IPS-15b (cell line): Measurements from ENCODE around the gene ASTN2.

Experiments
- H3K27me3 ChIP-seq: one replicate; pipeline ENCODE4 v1.6.1; 2013; ENCODE audit warnings: low read length; ENCODE audit not compliant: control insufficient read depth, insufficient read depth
- H3K36me3 ChIP-seq: one replicate; pipeline ENCODE4 v1.6.1; 2013; ENCODE audit warnings: low read length; ENCODE audit not compliant: control insufficient read depth, insufficient read depth
- H3K4me1 ChIP-seq: one replicate; pipeline ENCODE4 v1.6.1; 2013; ENCODE audit warnings: mild to moderate bottlenecking, low read length; ENCODE audit not compliant: control insufficient read depth, insufficient read depth
- H3K4me3 ChIP-seq: one replicate; pipeline ENCODE4 v1.5.1; 2013; ENCODE audit warnings: low read depth, low read length
- H3K9ac ChIP-seq: one replicate; pipeline ENCODE4 v1.6.1; 2013; ENCODE audit warnings: low read depth, mild to moderate bottlenecking, low read length
- H3K9me3 ChIP-seq: one replicate; pipeline ENCODE4 v1.6.1; 2013; ENCODE audit warnings: mild to moderate bottlenecking, low read length; ENCODE audit not compliant: control insufficient read depth, insufficient read depth

The ASTN2 gene

GRCh38 chr9:116749772-116750171 lies 665.1 kb downstream of the ASTN2 start:
- H3K4me1 ChIP-seq: peaks cover 6% of the 10 kb centered on the region
- H3K9ac ChIP-seq: no peak overlapping the region
- H3K27me3 ChIP-seq: no peaks in the 10 kb centered on the region
- no peak overlapping the region for H3K4me3 ChIP-seq
- no peaks in the 10 kb centered on the region for H3K36me3 ChIP-seq
- H3K9me3 ChIP-seq: no peaks in the 10 kb centered on the region

GRCh38 chr9:116749176-116749575 lies 665.7 kb downstream of the ASTN2 start:
- no peaks in the 10 kb centered on the region for H3K9me3 ChIP-seq
- H3K9ac ChIP-seq: no peak overlapping the region
- no peaks in the 10 kb centered on the region for H3K27me3 ChIP-seq
- H3K36me3 ChIP-seq: no peaks in the 10 kb centered on the region
- H3K4me1 ChIP-seq: peaks cover 6% of the 10 kb centered on the region
- H3K4me3 ChIP-seq: no peak overlapping the region

- H3K9ac ChIP-seq: no peak overlapping the region
- no peaks in the 10 kb centered on the region for H3K27me3 ChIP-seq
- H3K9me3 ChIP-seq: no peaks in the 10 kb centered on the region
- no peaks in the 10 kb centered on the region for H3K36me3 ChIP-seq
- peaks cover 8% of the 10 kb centered on the region for H3K4me1 ChIP-seq
- H3K4me3 ChIP-seq: no peak overlapping the region
Measured at GRCh38 chr9:116741742-116742141, 673.1 kb downstream of the ASTN2 start.

GRCh38 chr9:116741086-116741740 lies 673.6 kb downstream of the ASTN2 start:
- H3K36me3 ChIP-seq: no peaks in the 10 kb centered on the region
- H3K27me3 ChIP-seq: peaks cover 2% of the 10 kb centered on the region
- no peaks in the 10 kb centered on the region for H3K9me3 ChIP-seq
- no peak overlapping the region for H3K9ac ChIP-seq
- H3K4me3 ChIP-seq: no peak overlapping the region
- H3K4me1 ChIP-seq: peaks cover 8% of the 10 kb centered on the region

- H3K4me1 ChIP-seq: peaks cover 8% of the 10 kb centered on the region
- no peaks in the 10 kb centered on the region for H3K9me3 ChIP-seq
- H3K9ac ChIP-seq: no peak overlapping the region
- H3K27me3 ChIP-seq: peaks cover 2% of the 10 kb centered on the region
- no peak overlapping the region for H3K4me3 ChIP-seq
- H3K36me3 ChIP-seq: no peaks in the 10 kb centered on the region
Measured at GRCh38 chr9:116737152-116737546, 677.7 kb downstream of the ASTN2 start.

- Histone ChIP-seq H3K36me3 (no peaks in the 10 kb centered on the region), H3K27me3 (peaks cover 2% of the 10 kb centered on the region), H3K4me1 (peaks cover 7% of the 10 kb centered on the region), H3K9ac (no peak overlapping the region), H3K4me3 (no peak overlapping the region), H3K9me3 (no peaks in the 10 kb centered on the region)
Measured at GRCh38 chr9:116736399-116737151, 678.3 kb downstream of the ASTN2 start.

GRCh38 chr9:116733010-116733641 lies 681.7 kb downstream of the ASTN2 start:
- H3K36me3 ChIP-seq: no peaks in the 10 kb centered on the region
- H3K9me3 ChIP-seq: no peaks in the 10 kb centered on the region
- peaks cover 2% of the 10 kb centered on the region for H3K27me3 ChIP-seq
- H3K9ac ChIP-seq: no peak overlapping the region
- no peak overlapping the region for H3K4me3 ChIP-seq
- H3K4me1 ChIP-seq: no peaks in the 10 kb centered on the region

GRCh38 chr9:116726602-116727001 lies 688.3 kb downstream of the ASTN2 start:
- H3K4me1 ChIP-seq: peaks cover 4% of the 10 kb centered on the region
- H3K27me3 ChIP-seq: no peaks in the 10 kb centered on the region
- H3K36me3 ChIP-seq: no peaks in the 10 kb centered on the region

GRCh38 chr9:116724123-116724522 lies 690.7 kb downstream of the ASTN2 start:
- Histone ChIP-seq H3K9ac (no peak overlapping the region), H3K36me3 (no peaks in the 10 kb centered on the region), H3K4me1 (peaks cover 4% of the 10 kb centered on the region), H3K4me3 (no peak overlapping the region), H3K27me3 (no peaks in the 10 kb centered on the region), H3K9me3 (no peaks in the 10 kb centered on the region)

More at GRCh38 chr9:116726602-116727001, 688.3 kb downstream of the ASTN2 start:
- no peak overlapping the region for H3K4me3 ChIP-seq
- no peaks in the 10 kb centered on the region for H3K9me3 ChIP-seq
- H3K9ac ChIP-seq: no peak overlapping the region

GRCh38 chr9:116721944-116722343 lies 692.9 kb downstream of the ASTN2 start:
- no peak overlapping the region for H3K4me3 ChIP-seq
- H3K4me1 ChIP-seq: peaks cover 4% of the 10 kb centered on the region
- no peak overlapping the region for H3K9ac ChIP-seq
- no peaks in the 10 kb centered on the region for H3K9me3 ChIP-seq
- no peaks in the 10 kb centered on the region for H3K27me3 ChIP-seq
- H3K36me3 ChIP-seq: no peaks in the 10 kb centered on the region

GRCh38 chr9:116721411-116721810 lies 693.4 kb downstream of the ASTN2 start:
- Histone ChIP-seq H3K4me3 (no peak overlapping the region), H3K4me1 (peaks cover 2% of the 10 kb centered on the region), H3K9ac (no peak overlapping the region), H3K27me3 (no peaks in the 10 kb centered on the region), H3K9me3 (no peaks in the 10 kb centered on the region), H3K36me3 (no peaks in the 10 kb centered on the region)

- H3K4me3 ChIP-seq: no peak overlapping the region
- no peaks in the 10 kb centered on the region for H3K36me3 ChIP-seq
- H3K27me3 ChIP-seq: no peaks in the 10 kb centered on the region
- H3K4me1 ChIP-seq: peaks cover under 1% of the 10 kb centered on the region
- H3K9ac ChIP-seq: no peak overlapping the region
- no peaks in the 10 kb centered on the region for H3K9me3 ChIP-seq
Measured at GRCh38 chr9:116720111-116720510, 694.7 kb downstream of the ASTN2 start.
